Activated naive CD8-positive, alpha-beta T cell treated with anti-CD3 and anti-CD28 coated beads for 36 hours (primary cell): ENCODE results near the gene ACTA2. TPM values are rescaled to one million over a fixed set of nuclear protein-coding genes. Genes with fewer than 3 reads are reported as not detected.

Experiments used
- DNase-seq: peaks from one replicate; pipeline ENCODE4 v3.0.0; 2021
- H3K27ac Mint-ChIP-seq: one replicate; pipeline ENCODE4 v1.8.0; 2022; ENCODE audit warnings: mild to moderate bottlenecking, moderate library complexity, mixed read lengths
- H3K27me3 Mint-ChIP-seq: one replicate; pipeline ENCODE4 v1.8.0; 2022; ENCODE audit warnings: mild to moderate bottlenecking, mixed read lengths
- H3K36me3 Mint-ChIP-seq: one replicate; pipeline ENCODE4 v1.8.0; 2021; ENCODE audit warnings: mild to moderate bottlenecking, mixed read lengths
- H3K4me1 Mint-ChIP-seq: one replicate; pipeline ENCODE4 v1.8.0; 2021; ENCODE audit warnings: mixed read lengths
- H3K4me3 Mint-ChIP-seq: one replicate; pipeline ENCODE4 v1.8.0; 2022; ENCODE audit warnings: mild to moderate bottlenecking, moderate library complexity, mixed read lengths
- H3K9me3 Mint-ChIP-seq: one replicate; pipeline ENCODE4 v1.8.0; 2022; ENCODE audit warnings: mixed read lengths
- total RNA-seq, 2 experiments: library from RNA; stranded (reverse); gene quantifications; one replicate each; pipeline ENCODE4 v1.2.3, GENCODE V29; 2021

The ACTA2 gene
- total RNA-seq, 2 experiments from 2014 or later: 4.7 to 5.0 TPM

- peaks cover 64% of the 10 kb centered on the region for H3K4me1 Mint-ChIP-seq
- H3K4me3 Mint-ChIP-seq: no peak overlapping the region
- H3K36me3 Mint-ChIP-seq: peaks cover 17% of the 10 kb centered on the region
- no peak overlapping the region for H3K27ac Mint-ChIP-seq
- no peaks in the 10 kb centered on the region for H3K27me3 Mint-ChIP-seq
- no peaks in the 10 kb centered on the region for H3K9me3 Mint-ChIP-seq
- no peak for DNase-seq
Measured at GRCh38 chr10:88888810-88889445, 63.6 kb downstream of the ACTA2 start.

GRCh38 chr10:88886557-88886956, 66.0 kb downstream of the ACTA2 start:
- no peaks in the 10 kb centered on the region for H3K9me3 Mint-ChIP-seq
- peaks cover 76% of the 10 kb centered on the region for H3K4me1 Mint-ChIP-seq
- H3K27ac Mint-ChIP-seq: no peak overlapping the region
- no peaks in the 10 kb centered on the region for H3K27me3 Mint-ChIP-seq
- H3K36me3 Mint-ChIP-seq: peaks cover 29% of the 10 kb centered on the region
- DNase-seq: no peak
- no peak overlapping the region for H3K4me3 Mint-ChIP-seq

Other genes starting within 250 kb of the ACTA2 start
- gene LIPK, start 246.5 kb downstream of the ACTA2 start, total RNA-seq: not detected
- not detected for gene LIPN, start 192.8 kb downstream of the ACTA2 start, total RNA-seq
- gene LIPM, start 150.0 kb downstream of the ACTA2 start, total RNA-seq: not detected
- not detected for gene ANKRD22, start 100.9 kb downstream of the ACTA2 start, total RNA-seq
- gene STAMBPL1, start 72.5 kb downstream of the ACTA2 start, total RNA-seq: 10 to 100 TPM; 27.8 to 28.4 TPM
- 10 to 100 TPM; 31.1 to 33.4 TPM for gene FAS, start 38.0 kb upstream of the ACTA2 start, total RNA-seq